Stimulated activated CD4-positive, alpha-beta T cell treated with anti-CD3 and anti-CD28 coated beads, Interleukin-15, amount 100 ng/mL, for 48 hours (primary cell): ENCODE results near the gene BTBD19.
"Not testable (repeated sequence)": the region's sequence is repeated elsewhere in the genome, so short reads cannot be mapped to it uniquely, and the experiment has no call there.

Source experiments
- DNase-seq, 2 donors: peaks; one replicate each; pipeline ENCODE4 v3.0.0-alpha.2; 2020; ENCODE audit warnings: low read depth in 2 of 2

Gene BTBD19

GRCh38 chr1:44808938-44809917 lies 905 bp downstream of the BTBD19 start:
- DNase-seq: peak; percentile 86 to 88

GRCh38 chr1:44810101-44810761 lies 1.9 kb downstream of the BTBD19 start:
- DNase-seq: no peak

GRCh38 chr1:44810762-44811105 lies 2.4 kb downstream of the BTBD19 start:
- DNase-seq: not testable (repeated sequence)

- DNase-seq: no peak
These were observed 2.9 kb downstream of the BTBD19 start for GRCh38 chr1:44811234-44811633.

- no peak for DNase-seq
These were observed 4.7 kb downstream of the BTBD19 start for GRCh38 chr1:44812822-44813543.

GRCh38 chr1:44815926-44816325 lies 7.6 kb downstream of the BTBD19 start:
- DNase-seq: not testable (repeated sequence)

- DNase-seq: no peak
These were observed 9.0 kb downstream of the BTBD19 start for GRCh38 chr1:44817307-44817706.

GRCh38 chr1:44817771-44818495 lies 9.6 kb downstream of the BTBD19 start:
- no peak for DNase-seq

- no peak for DNase-seq
These were observed 10.9 kb downstream of the BTBD19 start for GRCh38 chr1:44819196-44819607.

- peak; percentile 79 to 86 for DNase-seq
These were observed 11.4 kb downstream of the BTBD19 start for GRCh38 chr1:44819608-44820327.

GRCh38 chr1:44820328-44821239 lies 12.3 kb downstream of the BTBD19 start:
- no peak for DNase-seq

GRCh38 chr1:44821240-44821715 lies 13.0 kb downstream of the BTBD19 start:
- DNase-seq: no peak

GRCh38 chr1:44822131-44822701 lies 13.9 kb downstream of the BTBD19 start:
- no peak for DNase-seq

GRCh38 chr1:44822981-44823451 lies 14.7 kb downstream of the BTBD19 start:
- DNase-seq: no peak

- DNase-seq: not testable (repeated sequence)
These were observed 16.1 kb downstream of the BTBD19 start for GRCh38 chr1:44824392-44824791.

- DNase-seq: no peak
These were observed 18.3 kb downstream of the BTBD19 start for GRCh38 chr1:44826375-44827196.

- no peak for DNase-seq
These were observed 19.1 kb downstream of the BTBD19 start for GRCh38 chr1:44827197-44828002.
